K562 (cell line): ENCODE data around the gene SKIDA1. TPM values are rescaled to one million over a fixed set of nuclear protein-coding genes. Genes with fewer than 3 reads are reported as not detected.

ENCODE experiments used
- KDM5B ChIP-seq: fragments of 200-600 bp; sonication (generic); IDR thresholded peaks from 2 replicates; pipeline ENCODE4 v1.6.1; 2012; ENCODE audit warnings: low read depth, mild to moderate bottlenecking, moderate library complexity, low read length, control low read depth, inconsistent platforms; ENCODE audit not compliant: insufficient replicate concordance
- KLF10 ChIP-seq: fragments of 250-450 bp; sonication (Bioruptor Pico); IDR thresholded peaks from 2 replicates; pipeline ENCODE4 v1.6.1; 2021; ENCODE audit warnings: matching md5 sums
- NELFE ChIP-seq: IDR thresholded peaks from 2 replicates; pipeline ENCODE4 v1.6.1; 2011; ENCODE audit warnings: mild to moderate bottlenecking; ENCODE audit not compliant: insufficient read depth, insufficient read length
- SRSF9 ChIP-seq: fragments of 200-400 bp; formaldehyde crosslinking; IDR thresholded peaks from 2 replicates; pipeline ENCODE4 v1.6.1; 2017; ENCODE audit warnings: low read depth, low read length, borderline replicate concordance
- TEAD1 ChIP-seq, 2 experiments: fragments of 450-650 bp in 1 of 2; sonication (generic) in 1 of 2; formaldehyde crosslinking; IDR thresholded peaks; 2 replicates each; pipeline versions ENCODE4 v1.4.0 to v1.8.0; 2020 to 2022; ENCODE audit warnings: mild to moderate bottlenecking in 2 of 2, missing genetic modification reagents in 1 of 2
- ZNF696 ChIP-seq: fragments of 250-450 bp; sonication (Bioruptor Pico); conservative IDR thresholded peaks from 2 replicates; pipeline ENCODE4 v1.4.0; 2020; ENCODE audit warnings: mild to moderate bottlenecking, moderate library complexity
- ZNF717 ChIP-seq: fragments of 250-450 bp; sonication (Bioruptor Pico); IDR thresholded peaks from 2 replicates; pipeline ENCODE4 v1.5.0; 2021
- polyA plus RNA-seq, 8 experiments: library from polyadenylated mRNA; depleted of rRNA in 4 of 8; stranded (reverse) in 5 of 8; unstranded in 3 of 8; fragments of >200 nt; fragmentation: Nextera tagmentation in 2 of 8; fragmentation: Illumina TruSeq in 1 of 8; extraction: Ambion mirVana in 2 of 8; extraction: Trizol in 1 of 8; gene quantifications; 2 replicates each; pipeline versions ENCODE4 v1.2.1 to v1.2.3, GENCODE V29; 2011 to 2014; ENCODE audit warnings: inconsistent platforms in 1 of 8, missing spikeins in 1 of 8
- total RNA-seq, 7 experiments: library from RNA; depleted of rRNA in 6 of 7; stranded (reverse); fragments of >200 nt in 6 of 7; fragmentation: Illumina TruSeq in 2 of 7; extraction: Trizol in 2 of 7; gene quantifications; 2 replicates each; pipeline versions ENCODE4 v1.2.1 to v1.2.3, GENCODE V29; 2011 to 2021; ENCODE audit warnings: low replicate concordance in 1 of 7
- TF ChIP-seq, protein P1 (sequence below): sonication (generic); formaldehyde crosslinking; IDR thresholded peaks from 2 replicates; pipeline ENCODE4 v1.8.1; 2023; ENCODE audit warnings: mild to moderate bottlenecking, missing genetic modification reagents, moderate library complexity

SKIDA1 gene
- total and polyA plus RNA-seq, 9 of the 15 experiments (the other 6 are each of a cell fraction or from before 2014, with no cell fraction given), result 0.05 to 1.1 (median 0.42) TPM

DNA sequence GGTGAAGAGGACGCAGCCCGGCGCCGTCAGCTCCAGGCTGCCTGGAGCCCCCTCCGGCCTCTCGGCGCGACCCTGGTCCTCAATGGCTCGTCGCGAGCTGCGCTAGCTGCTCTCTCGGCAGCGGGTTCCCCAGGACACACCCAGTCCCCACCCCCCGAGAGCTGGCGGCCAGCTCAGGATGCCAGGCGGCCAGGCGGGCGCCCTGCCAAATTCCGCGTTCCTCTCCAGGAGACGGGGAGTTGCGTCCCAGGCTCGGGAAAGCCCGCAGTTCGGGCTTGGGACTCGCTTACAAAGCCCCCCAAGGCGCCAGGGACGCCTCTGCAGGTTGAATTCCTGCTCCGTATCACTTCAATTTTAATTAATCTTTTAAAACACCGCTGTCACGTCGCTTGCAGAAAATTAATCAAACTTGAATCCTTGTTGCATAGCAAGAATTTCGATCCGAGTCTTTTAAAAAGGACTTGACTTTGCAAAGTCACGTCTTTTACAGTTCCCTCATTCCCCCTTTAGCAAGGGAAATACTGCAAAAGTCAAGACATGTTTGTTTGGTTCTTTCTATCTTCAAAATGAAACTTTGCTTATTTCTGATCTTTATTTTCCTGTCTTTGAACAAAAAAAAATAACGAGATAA is 28.2 kb downstream of the SKIDA1 start (continued):
- TF ChIP-seq, protein P1, sequence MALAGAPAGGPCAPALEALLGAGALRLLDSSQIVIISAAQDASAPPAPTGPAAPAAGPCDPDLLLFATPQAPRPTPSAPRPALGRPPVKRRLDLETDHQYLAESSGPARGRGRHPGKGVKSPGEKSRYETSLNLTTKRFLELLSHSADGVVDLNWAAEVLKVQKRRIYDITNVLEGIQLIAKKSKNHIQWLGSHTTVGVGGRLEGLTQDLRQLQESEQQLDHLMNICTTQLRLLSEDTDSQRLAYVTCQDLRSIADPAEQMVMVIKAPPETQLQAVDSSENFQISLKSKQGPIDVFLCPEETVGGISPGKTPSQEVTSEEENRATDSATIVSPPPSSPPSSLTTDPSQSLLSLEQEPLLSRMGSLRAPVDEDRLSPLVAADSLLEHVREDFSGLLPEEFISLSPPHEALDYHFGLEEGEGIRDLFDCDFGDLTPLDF (CRISPR knock-in tag), result no peak
- TF ChIP-seq ZNF696 (CRISPR knock-in tag) (no peak), TEAD1 (CRISPR knock-in tag; IDR thresholded peaks at IDR 0.05) (no peak), SRSF9 (no peak), KLF10 (CRISPR knock-in tag) (no peak), ZNF717 (CRISPR knock-in tag) (no peak), NELFE (no peak), KDM5B (no peak)
